Fibroblast of lung (primary cell): ENCODE measurements around the gene KRT71. TPM values are rescaled to one million over a fixed set of nuclear protein-coding genes. Genes with fewer than 3 reads are reported as not detected.

ENCODE experiments used
- DNase-seq, 2 donors: peaks; one replicate each; pipeline versions ENCODE4 v3.0.0 to v3.0.0-alpha.2; 2010; ENCODE audit warnings: low read depth in 2 of 2
- H2AFZ ChIP-seq: 2 replicates; pipeline ENCODE4 v1.5.1; 2012; ENCODE audit warnings: low read length, control low read depth, inconsistent platforms
- H3K27ac ChIP-seq: 2 replicates; pipeline ENCODE4 v1.5.1; 2011; ENCODE audit warnings: low read length, control low read depth; ENCODE audit not compliant: insufficient read depth
- H3K27me3 ChIP-seq: 2 replicates; pipeline ENCODE4 v1.5.1; 2011; ENCODE audit warnings: mild to moderate bottlenecking, low read length; ENCODE audit not compliant: control insufficient read depth, insufficient read depth
- H3K36me3 ChIP-seq: 2 replicates; pipeline ENCODE4 v1.5.1; 2011; ENCODE audit warnings: low read length; ENCODE audit not compliant: control insufficient read depth, insufficient read depth
- H3K4me1 ChIP-seq: 2 replicates; pipeline ENCODE4 v1.5.1; 2011; ENCODE audit warnings: low read length; ENCODE audit not compliant: control insufficient read depth, insufficient read depth; ENCODE audit errors: extremely low read depth
- H3K4me2 ChIP-seq: 2 replicates; pipeline ENCODE4 v1.5.1; 2011; ENCODE audit warnings: low read length, control low read depth; ENCODE audit not compliant: insufficient read depth; ENCODE audit errors: extremely low read depth
- H3K4me3 ChIP-seq, 4 experiments: fragments of 200-600 bp in 1 of 4; sonication (generic) in 1 of 4; replicated peaks in 1 of 4; 2 replicates each; pipeline ENCODE4 v1.5.1; 2011 to 2016; ENCODE audit warnings: low read length in 4 of 4, low read depth in 3 of 4, mild to moderate bottlenecking in 3 of 4, control low read depth in 2 of 4, inconsistent platforms in 1 of 4, mixed read lengths in 1 of 4; ENCODE audit not compliant: insufficient read depth in 1 of 4; ENCODE audit errors: control extremely low read depth in 1 of 4
- H3K79me2 ChIP-seq: 2 replicates; pipeline ENCODE4 v1.5.1; 2012; ENCODE audit warnings: mild to moderate bottlenecking, low read length, inconsistent platforms; ENCODE audit not compliant: control insufficient read depth, insufficient read depth
- H3K9ac ChIP-seq: 2 replicates; pipeline ENCODE4 v1.5.1; 2011; ENCODE audit warnings: mild to moderate bottlenecking, low read length, control low read depth; ENCODE audit not compliant: insufficient read depth
- H3K9me3 ChIP-seq: 2 replicates; pipeline ENCODE4 v1.5.1; 2012; ENCODE audit warnings: low read depth, low read length; ENCODE audit not compliant: control insufficient read depth, insufficient read depth
- H4K20me1 ChIP-seq: 2 replicates; pipeline ENCODE4 v1.5.1; 2011; ENCODE audit warnings: low read length; ENCODE audit not compliant: control insufficient read depth, insufficient read depth; ENCODE audit errors: extremely low read depth
- CTCF ChIP-seq, 2 donors: IDR thresholded peaks in 1 of 2; conservative IDR thresholded peaks in 1 of 2; 1 replicate in 1 of 2; 2 replicates in 1 of 2; pipeline ENCODE4 v1.5.1; 2011 to 2012; ENCODE audit warnings: low read length in 2 of 2, control low read depth in 1 of 2, inconsistent platforms in 1 of 2, low read depth in 1 of 2, mild to moderate bottlenecking in 1 of 2
- EZH2 ChIP-seq: IDR thresholded peaks from 2 replicates; pipeline ENCODE4 v1.5.1; 2012; ENCODE audit warnings: low read length, control low read depth, mild to moderate bottlenecking; ENCODE audit errors: missing control alignments
- polyA plus RNA-seq, 2 donors: library from polyadenylated mRNA; depleted of rRNA in 1 of 2; stranded (reverse) in 1 of 2; unstranded in 1 of 2; fragments of >200 nt; gene quantifications; 2 replicates each; pipeline ENCODE4 v1.2.1, GENCODE V29; 2011 to 2012; ENCODE audit warnings: missing spikeins in 1 of 2
- total RNA-seq: library from RNA; depleted of rRNA; stranded (reverse); fragments of >200 nt; gene quantifications from 2 replicates; pipeline ENCODE4 v1.2.1, GENCODE V29; 2014

KRT71 gene
- total and polyA plus RNA-seq, 2 donors (not counting 1 experiment from before 2014, with no cell fraction given), result not detected

- no peak for DNase-seq
- no peak overlapping the region for H3K4me3 ChIP-seq
- H3K4me1 ChIP-seq, result no peaks in the 10 kb centered on the region
- no peak overlapping the region for H3K9ac ChIP-seq
- H3K79me2 ChIP-seq, result no peaks in the 10 kb centered on the region
- H3K9me3 ChIP-seq, result no peaks in the 10 kb centered on the region
- no peaks in the 10 kb centered on the region for H4K20me1 ChIP-seq
- H2AFZ ChIP-seq, result no peak overlapping the region
- TF ChIP-seq CTCF (conservative IDR thresholded peaks at IDR 0.05 in 1 of 2, IDR thresholded peaks at IDR 0.05 in 1 of 2; ENCODE audit: low read depth in 1 of 2, low read length in 2 of 2) (no peak), EZH2 (no peak)
- H3K36me3 ChIP-seq, result no peaks in the 10 kb centered on the region
- no peak overlapping the region for H3K4me2 ChIP-seq
- no peaks in the 10 kb centered on the region for H3K27me3 ChIP-seq
- H3K27ac ChIP-seq, result no peak overlapping the region
These were observed 31.3 kb upstream of the KRT71 start for GRCh38 chr12:52584156-52584682.

GRCh38 chr12:52582971-52583456, 30.1 kb upstream of the KRT71 start:
- Histone ChIP-seq H3K27me3 (no peaks in the 10 kb centered on the region), H2AFZ (no peak overlapping the region), H3K27ac (no peak overlapping the region), H3K4me3 (no peak overlapping the region), H3K79me2 (no peaks in the 10 kb centered on the region), H4K20me1 (no peaks in the 10 kb centered on the region), H3K9me3 (no peaks in the 10 kb centered on the region), H3K4me2 (no peak overlapping the region), H3K4me1 (no peaks in the 10 kb centered on the region), H3K36me3 (no peaks in the 10 kb centered on the region), H3K9ac (no peak overlapping the region)
- TF ChIP-seq CTCF (conservative IDR thresholded peaks at IDR 0.05 in 1 of 2, IDR thresholded peaks at IDR 0.05 in 1 of 2; ENCODE audit: low read depth in 1 of 2, low read length in 2 of 2) (peak; percentile 77 to 82), EZH2 (no peak)
- peak; percentile 27 to 45 for DNase-seq

GRCh38 chr12:52582486-52582885, 29.5 kb upstream of the KRT71 start:
- H3K27ac ChIP-seq, result no peak overlapping the region
- no peaks in the 10 kb centered on the region for H3K9me3 ChIP-seq
- H3K4me3 ChIP-seq, result no peak overlapping the region
- DNase-seq, result no peak
- no peaks in the 10 kb centered on the region for H3K27me3 ChIP-seq
- H4K20me1 ChIP-seq, result no peaks in the 10 kb centered on the region
- no peak overlapping the region for H3K9ac ChIP-seq
- H2AFZ ChIP-seq, result no peak overlapping the region
- no peaks in the 10 kb centered on the region for H3K36me3 ChIP-seq
- no peak for TF ChIP-seq CTCF (conservative IDR thresholded peaks at IDR 0.05 in 1 of 2, IDR thresholded peaks at IDR 0.05 in 1 of 2; ENCODE audit: low read depth in 1 of 2, low read length in 2 of 2)
- no peak for TF ChIP-seq EZH2
- no peak overlapping the region for H3K4me2 ChIP-seq
- H3K79me2 ChIP-seq, result no peaks in the 10 kb centered on the region
- H3K4me1 ChIP-seq, result no peaks in the 10 kb centered on the region
